ENCODE measurements around the gene SSR1. TPM values are rescaled to one million over a fixed set of nuclear protein-coding genes. Genes with fewer than 3 reads are reported as not detected.

The SSR1 gene
- total and polyA plus RNA-seq, 2 of the 13 experiments (the other 11 are each of a cell fraction or from before 2014, with no cell fraction given), result 203 to 243 TPM

DNA sequence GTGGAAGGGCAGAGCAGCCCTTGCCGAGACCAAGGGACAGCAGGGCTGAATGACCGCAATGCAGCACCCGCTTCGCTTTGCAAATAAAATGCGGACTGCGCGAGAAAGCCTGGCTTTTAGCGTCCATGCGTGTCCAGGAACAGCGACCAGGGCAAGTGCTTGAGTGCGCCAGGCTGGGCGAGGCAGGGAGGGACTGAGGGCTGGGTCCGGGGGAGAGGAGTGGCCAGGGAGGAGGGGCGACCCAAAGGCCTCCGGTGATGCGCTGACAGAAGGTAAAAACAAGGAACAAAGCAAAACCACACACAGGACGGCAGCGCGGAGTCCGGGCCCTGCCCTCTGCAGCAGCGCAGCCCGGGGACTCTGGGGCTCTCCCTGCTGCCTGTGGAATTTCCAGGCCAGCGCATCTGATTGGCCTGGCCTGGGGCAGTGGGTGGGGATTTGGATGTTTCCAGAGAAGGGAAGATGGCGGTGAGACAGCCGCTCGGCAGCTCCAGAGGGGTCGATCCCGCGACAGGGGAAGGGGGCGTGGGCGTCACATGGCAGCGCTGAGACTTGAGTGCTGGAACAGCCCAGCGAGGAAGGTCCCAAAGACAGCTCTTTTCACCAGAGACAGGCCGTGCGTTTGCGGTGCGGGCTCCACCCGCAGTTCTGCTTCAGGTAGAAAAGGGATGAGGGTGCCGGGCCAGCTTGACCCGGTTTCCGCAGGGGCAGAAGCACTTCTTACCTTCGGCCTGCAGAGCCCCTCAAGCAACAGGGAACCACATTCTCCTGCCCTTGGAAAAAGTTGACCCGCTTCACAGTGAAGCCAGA is 51.8 kb downstream of the SSR1 start (continued):
- TF ChIP-seq, protein P1, sequence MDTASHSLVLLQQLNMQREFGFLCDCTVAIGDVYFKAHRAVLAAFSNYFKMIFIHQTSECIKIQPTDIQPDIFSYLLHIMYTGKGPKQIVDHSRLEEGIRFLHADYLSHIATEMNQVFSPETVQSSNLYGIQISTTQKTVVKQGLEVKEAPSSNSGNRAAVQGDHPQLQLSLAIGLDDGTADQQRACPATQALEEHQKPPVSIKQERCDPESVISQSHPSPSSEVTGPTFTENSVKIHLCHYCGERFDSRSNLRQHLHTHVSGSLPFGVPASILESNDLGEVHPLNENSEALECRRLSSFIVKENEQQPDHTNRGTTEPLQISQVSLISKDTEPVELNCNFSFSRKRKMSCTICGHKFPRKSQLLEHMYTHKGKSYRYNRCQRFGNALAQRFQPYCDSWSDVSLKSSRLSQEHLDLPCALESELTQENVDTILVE (CRISPR knock-in tag; IDR thresholded peaks at IDR 0.05), result peak; percentile 75
- TF ChIP-seq, protein P2, sequence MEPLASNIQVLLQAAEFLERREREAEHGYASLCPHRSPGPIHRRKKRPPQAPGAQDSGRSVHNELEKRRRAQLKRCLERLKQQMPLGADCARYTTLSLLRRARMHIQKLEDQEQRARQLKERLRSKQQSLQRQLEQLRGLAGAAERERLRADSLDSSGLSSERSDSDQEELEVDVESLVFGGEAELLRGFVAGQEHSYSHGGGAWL (CRISPR knock-in tag; IDR thresholded peaks at IDR 0.05), result peak; percentile 82
- TF ChIP-seq, protein P3, sequence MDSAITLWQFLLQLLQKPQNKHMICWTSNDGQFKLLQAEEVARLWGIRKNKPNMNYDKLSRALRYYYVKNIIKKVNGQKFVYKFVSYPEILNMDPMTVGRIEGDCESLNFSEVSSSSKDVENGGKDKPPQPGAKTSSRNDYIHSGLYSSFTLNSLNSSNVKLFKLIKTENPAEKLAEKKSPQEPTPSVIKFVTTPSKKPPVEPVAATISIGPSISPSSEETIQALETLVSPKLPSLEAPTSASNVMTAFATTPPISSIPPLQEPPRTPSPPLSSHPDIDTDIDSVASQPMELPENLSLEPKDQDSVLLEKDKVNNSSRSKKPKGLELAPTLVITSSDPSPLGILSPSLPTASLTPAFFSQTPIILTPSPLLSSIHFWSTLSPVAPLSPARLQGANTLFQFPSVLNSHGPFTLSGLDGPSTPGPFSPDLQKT (CRISPR knock-in tag; IDR thresholded peaks at IDR 0.05; ENCODE audit: borderline replicate concordance), result no peak
- TF ChIP-seq SUZ12 (IDR thresholded peaks at IDR 0.05; ENCODE audit: low read depth, low read length) (no peak), ZNF263 (CRISPR knock-in tag; IDR thresholded peaks at IDR 0.05) (peak; percentile 66; the same call in 1 of the 2 replicates), ERF (CRISPR knock-in tag; IDR thresholded peaks at IDR 0.05) (peak; percentile 94), HDAC2 (CRISPR knock-in tag; IDR thresholded peaks at IDR 0.05) (peak; percentile 74), ZFAT (CRISPR knock-in tag; conservative IDR thresholded peaks at IDR 0.05) (no peak), ZC3H4 (CRISPR knock-in tag; IDR thresholded peaks at IDR 0.05; ENCODE audit: borderline replicate concordance) (0 out of 2 replicates have a peak, but pooled peaks have one; percentile 19), ELF4 (CRISPR knock-in tag; IDR thresholded peaks at IDR 0.05; ENCODE audit: borderline replicate concordance) (no peak), MAFG (CRISPR knock-in tag; IDR thresholded peaks at IDR 0.05) (no peak), ZNF207 (IDR thresholded peaks at IDR 0.05; ENCODE audit: borderline replicate concordance) (no peak), ETV6 (CRISPR knock-in tag; conservative IDR thresholded peaks at IDR 0.05) (peak; percentile 68)
- TF ChIP-seq, protein P4, sequence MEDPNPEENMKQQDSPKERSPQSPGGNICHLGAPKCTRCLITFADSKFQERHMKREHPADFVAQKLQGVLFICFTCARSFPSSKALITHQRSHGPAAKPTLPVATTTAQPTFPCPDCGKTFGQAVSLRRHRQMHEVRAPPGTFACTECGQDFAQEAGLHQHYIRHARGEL (CRISPR knock-in tag; IDR thresholded peaks at IDR 0.05), result 0 out of 2 replicates have a peak, but pooled peaks have one; percentile 33
- TF ChIP-seq, protein P5, sequence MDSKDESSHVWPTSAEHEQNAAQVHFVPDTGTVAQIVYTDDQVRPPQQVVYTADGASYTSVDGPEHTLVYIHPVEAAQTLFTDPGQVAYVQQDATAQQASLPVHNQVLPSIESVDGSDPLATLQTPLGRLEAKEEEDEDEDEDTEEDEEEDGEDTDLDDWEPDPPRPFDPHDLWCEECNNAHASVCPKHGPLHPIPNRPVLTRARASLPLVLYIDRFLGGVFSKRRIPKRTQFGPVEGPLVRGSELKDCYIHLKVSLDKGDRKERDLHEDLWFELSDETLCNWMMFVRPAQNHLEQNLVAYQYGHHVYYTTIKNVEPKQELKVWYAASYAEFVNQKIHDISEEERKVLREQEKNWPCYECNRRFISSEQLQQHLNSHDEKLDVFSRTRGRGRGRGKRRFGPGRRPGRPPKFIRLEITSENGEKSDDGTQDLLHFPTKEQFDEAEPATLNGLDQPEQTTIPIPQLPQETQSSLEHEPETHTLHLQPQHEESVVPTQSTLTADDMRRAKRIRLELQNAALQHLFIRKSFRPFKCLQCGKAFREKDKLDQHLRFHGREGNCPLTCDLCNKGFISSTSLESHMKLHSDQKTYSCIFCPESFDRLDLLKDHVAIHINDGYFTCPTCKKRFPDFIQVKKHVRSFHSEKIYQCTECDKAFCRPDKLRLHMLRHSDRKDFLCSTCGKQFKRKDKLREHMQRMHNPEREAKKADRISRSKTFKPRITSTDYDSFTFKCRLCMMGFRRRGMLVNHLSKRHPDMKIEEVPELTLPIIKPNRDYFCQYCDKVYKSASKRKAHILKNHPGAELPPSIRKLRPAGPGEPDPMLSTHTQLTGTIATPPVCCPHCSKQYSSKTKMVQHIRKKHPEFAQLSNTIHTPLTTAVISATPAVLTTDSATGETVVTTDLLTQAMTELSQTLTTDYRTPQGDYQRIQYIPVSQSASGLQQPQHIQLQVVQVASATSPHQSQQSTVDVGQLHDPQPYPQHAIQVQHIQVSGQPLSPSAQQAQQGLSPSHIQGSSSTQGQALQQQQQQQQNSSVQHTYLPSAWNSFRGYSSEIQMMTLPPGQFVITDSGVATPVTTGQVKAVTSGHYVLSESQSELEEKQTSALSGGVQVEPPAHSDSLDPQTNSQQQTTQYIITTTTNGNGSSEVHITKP (CRISPR knock-in tag; IDR thresholded peaks at IDR 0.05; ENCODE audit: low read depth), result peak; percentile 87
- TF ChIP-seq, protein P6, sequence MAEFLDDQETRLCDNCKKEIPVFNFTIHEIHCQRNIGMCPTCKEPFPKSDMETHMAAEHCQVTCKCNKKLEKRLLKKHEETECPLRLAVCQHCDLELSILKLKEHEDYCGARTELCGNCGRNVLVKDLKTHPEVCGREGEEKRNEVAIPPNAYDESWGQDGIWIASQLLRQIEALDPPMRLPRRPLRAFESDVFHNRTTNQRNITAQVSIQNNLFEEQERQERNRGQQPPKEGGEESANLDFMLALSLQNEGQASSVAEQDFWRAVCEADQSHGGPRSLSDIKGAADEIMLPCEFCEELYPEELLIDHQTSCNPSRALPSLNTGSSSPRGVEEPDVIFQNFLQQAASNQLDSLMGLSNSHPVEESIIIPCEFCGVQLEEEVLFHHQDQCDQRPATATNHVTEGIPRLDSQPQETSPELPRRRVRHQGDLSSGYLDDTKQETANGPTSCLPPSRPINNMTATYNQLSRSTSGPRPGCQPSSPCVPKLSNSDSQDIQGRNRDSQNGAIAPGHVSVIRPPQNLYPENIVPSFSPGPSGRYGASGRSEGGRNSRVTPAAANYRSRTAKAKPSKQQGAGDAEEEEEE (CRISPR knock-in tag; IDR thresholded peaks at IDR 0.05; ENCODE audit: borderline replicate concordance), result 0 out of 2 replicates have a peak, but pooled peaks have one; percentile 72
- TF ChIP-seq, protein P7, sequence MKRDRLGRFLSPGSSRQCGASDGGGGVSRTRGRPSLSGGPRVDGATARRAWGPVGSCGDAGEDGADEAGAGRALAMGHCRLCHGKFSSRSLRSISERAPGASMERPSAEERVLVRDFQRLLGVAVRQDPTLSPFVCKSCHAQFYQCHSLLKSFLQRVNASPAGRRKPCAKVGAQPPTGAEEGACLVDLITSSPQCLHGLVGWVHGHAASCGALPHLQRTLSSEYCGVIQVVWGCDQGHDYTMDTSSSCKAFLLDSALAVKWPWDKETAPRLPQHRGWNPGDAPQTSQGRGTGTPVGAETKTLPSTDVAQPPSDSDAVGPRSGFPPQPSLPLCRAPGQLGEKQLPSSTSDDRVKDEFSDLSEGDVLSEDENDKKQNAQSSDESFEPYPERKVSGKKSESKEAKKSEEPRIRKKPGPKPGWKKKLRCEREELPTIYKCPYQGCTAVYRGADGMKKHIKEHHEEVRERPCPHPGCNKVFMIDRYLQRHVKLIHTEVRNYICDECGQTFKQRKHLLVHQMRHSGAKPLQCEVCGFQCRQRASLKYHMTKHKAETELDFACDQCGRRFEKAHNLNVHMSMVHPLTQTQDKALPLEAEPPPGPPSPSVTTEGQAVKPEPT (CRISPR knock-in tag; IDR thresholded peaks at IDR 0.05; ENCODE audit: low read depth), result 0 out of 2 replicates have a peak, but pooled peaks have one; percentile 62
